Measurements from ENCODE around the gene RABGGTB.

Gene RABGGTB

GRCh38 chr1:75811211-75811981 is 25.3 kb downstream of the RABGGTB start:
- TF ChIP-seq TCF12 (IDR thresholded peaks at IDR 0.05; ENCODE audit: low read depth): no peak
- TF ChIP-seq EP300 (IDR thresholded peaks at IDR 0.05; ENCODE audit: borderline replicate concordance): no peak
- TF ChIP-seq TEAD4 (IDR thresholded peaks at IDR 0.05): no peak
- TF ChIP-seq RAD21 (IDR thresholded peaks at IDR 0.05; ENCODE audit: low read depth): no peak
- TF ChIP-seq CEBPB (IDR thresholded peaks at IDR 0.05): no peak
- no peak for TF ChIP-seq YY1 (IDR thresholded peaks at IDR 0.05; ENCODE audit: low read depth)
- TF ChIP-seq FOXM1 (IDR thresholded peaks at IDR 0.05; ENCODE audit: borderline replicate concordance, low read depth): no peak
- TF ChIP-seq ZBTB7A (IDR thresholded peaks at IDR 0.05; ENCODE audit: low read depth): no peak
- TF ChIP-seq, protein P1, sequence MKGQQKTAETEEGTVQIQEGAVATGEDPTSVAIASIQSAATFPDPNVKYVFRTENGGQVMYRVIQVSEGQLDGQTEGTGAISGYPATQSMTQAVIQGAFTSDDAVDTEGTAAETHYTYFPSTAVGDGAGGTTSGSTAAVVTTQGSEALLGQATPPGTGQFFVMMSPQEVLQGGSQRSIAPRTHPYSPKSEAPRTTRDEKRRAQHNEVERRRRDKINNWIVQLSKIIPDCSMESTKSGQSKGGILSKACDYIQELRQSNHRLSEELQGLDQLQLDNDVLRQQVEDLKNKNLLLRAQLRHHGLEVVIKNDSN (IDR thresholded peaks at IDR 0.05): no peak

DNA sequence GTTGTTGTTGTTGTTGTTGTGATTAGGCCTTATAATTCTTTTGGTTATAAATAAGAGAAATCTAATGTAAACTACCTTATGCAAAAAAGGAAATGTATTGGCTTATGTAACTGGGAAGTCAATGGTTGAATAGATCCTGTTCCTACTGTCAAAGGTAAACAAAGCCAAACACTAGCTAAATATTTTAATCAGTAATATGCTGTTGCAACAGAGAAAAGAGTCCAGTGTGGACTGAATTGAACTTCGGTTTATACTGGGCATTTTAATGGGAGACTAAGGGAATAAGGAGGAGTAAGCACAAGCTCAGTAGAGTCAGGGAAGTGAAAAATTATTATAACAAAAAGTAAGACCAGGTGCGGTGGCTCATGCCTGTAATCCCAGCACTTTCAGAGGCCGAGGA is 26.0 kb downstream of the RABGGTB start:
- TF ChIP-seq EP300 (IDR thresholded peaks at IDR 0.05; ENCODE audit: borderline replicate concordance) (no peak), CEBPB (IDR thresholded peaks at IDR 0.05) (no peak), RAD21 (IDR thresholded peaks at IDR 0.05; ENCODE audit: low read depth) (no peak), REST (IDR thresholded peaks at IDR 0.05; ENCODE audit: low read depth) (no peak), FOXM1 (IDR thresholded peaks at IDR 0.05; ENCODE audit: borderline replicate concordance, low read depth) (no peak), YY1 (IDR thresholded peaks at IDR 0.05; ENCODE audit: low read depth) (no peak), TAF1 (IDR thresholded peaks at IDR 0.05; ENCODE audit: low read depth) (no peak), TEAD4 (IDR thresholded peaks at IDR 0.05) (no peak), ZBTB7A (IDR thresholded peaks at IDR 0.05; ENCODE audit: low read depth) (no peak), CREB1 (IDR thresholded peaks at IDR 0.05; ENCODE audit: low read depth) (no peak), NFIC (IDR thresholded peaks at IDR 0.05) (no peak), EGR1 (IDR thresholded peaks at IDR 0.05) (no peak), TCF12 (IDR thresholded peaks at IDR 0.05; ENCODE audit: low read depth) (no peak)
- TF ChIP-seq, protein P2, sequence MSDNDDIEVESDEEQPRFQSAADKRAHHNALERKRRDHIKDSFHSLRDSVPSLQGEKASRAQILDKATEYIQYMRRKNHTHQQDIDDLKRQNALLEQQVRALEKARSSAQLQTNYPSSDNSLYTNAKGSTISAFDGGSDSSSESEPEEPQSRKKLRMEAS (IDR thresholded peaks at IDR 0.05): no peak
- TF ChIP-seq, protein P1 (IDR thresholded peaks at IDR 0.05): no peak

DNA sequence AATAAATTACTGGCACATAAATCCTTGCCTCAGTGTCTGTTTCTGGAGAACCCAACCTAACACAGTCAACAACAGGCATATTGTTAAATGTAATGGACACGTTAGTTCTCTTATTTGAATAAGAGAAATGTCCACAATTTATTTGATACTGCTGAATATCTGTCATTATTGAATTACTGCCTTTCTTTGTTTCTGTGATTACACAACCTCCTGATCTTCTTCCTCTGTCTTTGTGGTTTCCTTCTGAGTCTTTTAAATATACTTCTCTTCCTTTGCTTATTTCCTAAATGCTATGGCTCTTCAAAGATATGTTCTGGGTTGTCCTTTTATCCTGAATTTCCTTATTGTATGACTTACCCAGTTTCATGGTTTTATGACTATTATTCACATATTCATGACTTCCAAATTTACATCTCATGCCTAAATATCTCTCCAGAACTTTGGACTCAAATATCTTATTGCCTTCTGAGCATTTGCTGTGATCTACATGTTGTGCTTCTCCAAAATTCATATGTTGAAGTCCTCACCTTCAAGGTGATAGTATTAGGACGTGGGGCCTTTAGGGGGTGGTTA is 50.6 kb downstream of the RABGGTB start:
- TF ChIP-seq TAF1 (IDR thresholded peaks at IDR 0.05; ENCODE audit: low read depth) (no peak), REST (IDR thresholded peaks at IDR 0.05; ENCODE audit: low read depth) (no peak), ZBTB7A (IDR thresholded peaks at IDR 0.05; ENCODE audit: low read depth) (no peak), CREB1 (IDR thresholded peaks at IDR 0.05; ENCODE audit: low read depth) (no peak), EGR1 (IDR thresholded peaks at IDR 0.05) (no peak), YY1 (IDR thresholded peaks at IDR 0.05; ENCODE audit: low read depth) (no peak), CEBPB (IDR thresholded peaks at IDR 0.05) (no peak), TEAD4 (IDR thresholded peaks at IDR 0.05) (no peak), EP300 (IDR thresholded peaks at IDR 0.05; ENCODE audit: borderline replicate concordance) (no peak), NFIC (IDR thresholded peaks at IDR 0.05) (no peak), RAD21 (IDR thresholded peaks at IDR 0.05; ENCODE audit: low read depth) (no peak), TCF12 (IDR thresholded peaks at IDR 0.05; ENCODE audit: low read depth) (no peak), FOXM1 (IDR thresholded peaks at IDR 0.05; ENCODE audit: borderline replicate concordance, low read depth) (no peak)
- TF ChIP-seq, protein P1 (IDR thresholded peaks at IDR 0.05): no peak
- TF ChIP-seq, protein P2 (IDR thresholded peaks at IDR 0.05): no peak

DNA sequence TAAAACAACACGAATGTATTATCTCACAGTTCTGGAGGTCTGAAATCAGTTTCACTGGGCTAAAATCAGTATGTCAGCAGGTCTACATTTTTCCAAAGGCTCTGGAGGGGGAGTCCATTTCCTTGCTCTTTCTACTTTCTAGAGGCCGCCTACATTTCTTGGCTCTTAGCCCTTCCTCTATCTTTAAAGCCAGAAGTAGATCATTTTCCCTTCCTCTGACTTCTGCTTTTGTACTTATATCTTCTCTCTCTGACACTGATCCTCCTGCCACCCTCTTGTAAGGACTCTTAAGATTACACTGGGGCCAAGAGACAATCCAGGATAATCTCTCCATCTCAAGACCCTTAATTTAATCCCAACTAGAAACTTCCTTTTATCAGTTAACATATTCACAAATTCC is 52.0 kb downstream of the RABGGTB start:
- no peak for TF ChIP-seq YY1 (IDR thresholded peaks at IDR 0.05; ENCODE audit: low read depth)
- TF ChIP-seq TCF12 (IDR thresholded peaks at IDR 0.05; ENCODE audit: low read depth): no peak
- no peak for TF ChIP-seq TAF1 (IDR thresholded peaks at IDR 0.05; ENCODE audit: low read depth)
- no peak for TF ChIP-seq CEBPB (IDR thresholded peaks at IDR 0.05)
- TF ChIP-seq, protein P1 (IDR thresholded peaks at IDR 0.05): no peak
- no peak for TF ChIP-seq CREB1 (IDR thresholded peaks at IDR 0.05; ENCODE audit: low read depth)
- no peak for TF ChIP-seq REST (IDR thresholded peaks at IDR 0.05; ENCODE audit: low read depth)

All from Ishikawa (cell line).